NCI-H345 treated with DMSO at 0.1 percent for 48 hours (cell line): ENCODE data around the gene GALM.
"Not testable (repeated sequence)": the region's sequence is repeated elsewhere in the genome, so short reads cannot be mapped to it uniquely, and the experiment has no call there.

Experiments used
- DNase-seq: peaks from one replicate; lab custom pipeline; 2025; ENCODE audit not compliant: unreplicated experiment; lab: John Stamatoyannopoulos, UW

GALM gene

DNA sequence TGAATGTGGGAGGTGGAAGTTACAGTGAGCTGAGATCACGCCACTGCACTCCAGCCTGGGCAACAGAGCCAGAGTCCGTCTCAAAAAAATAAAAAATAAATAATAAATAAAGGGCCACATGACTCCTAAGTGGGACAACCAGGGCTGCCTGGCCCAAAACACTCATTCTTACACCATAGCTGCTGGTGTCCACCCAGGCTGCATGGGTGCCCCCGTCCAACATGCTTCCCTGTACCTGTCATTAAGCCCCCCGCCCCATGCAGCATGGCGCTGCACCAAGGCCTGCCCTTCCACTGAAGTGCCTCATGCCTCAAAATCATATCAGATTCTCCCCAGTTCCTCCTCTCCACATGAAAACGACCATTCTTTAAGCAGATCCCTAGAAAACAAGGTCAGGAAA, 10.8 kb downstream of the GALM start:
- no peak for DNase-seq

DNA sequence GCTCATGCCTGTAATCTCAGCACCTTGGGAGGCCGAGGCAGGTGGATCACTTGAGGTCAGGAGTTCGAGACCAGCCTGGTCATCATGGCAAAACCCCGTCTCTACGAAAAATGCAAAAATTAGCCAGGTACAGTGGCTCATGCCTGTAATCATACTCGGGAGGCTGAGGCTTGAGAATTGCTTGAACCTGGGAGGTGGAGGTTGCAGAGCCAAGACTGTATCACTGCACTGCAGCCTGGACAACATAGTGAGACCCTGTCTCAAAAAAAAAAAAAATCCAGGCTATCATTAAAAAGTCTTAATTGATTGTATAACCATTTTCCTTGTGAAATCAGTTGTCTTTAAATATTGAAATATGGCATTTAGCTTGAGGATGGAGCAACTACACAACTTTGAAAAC, 15.0 kb downstream of the GALM start:
- DNase-seq: not testable (repeated sequence)

DNA sequence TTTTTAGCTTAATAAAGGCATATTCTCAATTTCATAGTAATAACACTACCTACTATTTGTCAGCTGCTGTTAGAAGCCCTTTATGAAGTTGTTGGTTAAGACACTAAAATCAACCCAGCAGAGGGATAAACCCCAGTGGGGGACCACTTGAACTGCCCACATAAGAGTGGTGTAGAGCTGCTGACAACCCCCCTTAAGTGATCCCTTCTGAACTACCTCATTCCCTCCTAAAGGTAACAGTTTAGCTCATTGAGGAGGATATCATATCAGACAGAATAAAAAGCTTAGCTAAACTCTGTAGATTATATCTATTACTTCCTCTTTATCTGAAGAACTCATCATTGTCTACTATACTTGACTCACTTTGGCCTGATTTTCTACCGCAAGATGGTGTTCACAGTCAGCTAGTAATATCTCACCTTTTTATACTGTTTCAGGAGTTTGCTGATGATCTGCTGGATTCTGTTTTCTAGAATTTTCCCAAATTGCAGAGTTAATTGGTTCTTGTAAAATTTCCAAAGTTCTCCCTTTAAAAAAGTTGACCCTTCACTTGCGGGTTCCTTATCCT, 16.2 kb downstream of the GALM start:
- DNase-seq: no peak

DNA sequence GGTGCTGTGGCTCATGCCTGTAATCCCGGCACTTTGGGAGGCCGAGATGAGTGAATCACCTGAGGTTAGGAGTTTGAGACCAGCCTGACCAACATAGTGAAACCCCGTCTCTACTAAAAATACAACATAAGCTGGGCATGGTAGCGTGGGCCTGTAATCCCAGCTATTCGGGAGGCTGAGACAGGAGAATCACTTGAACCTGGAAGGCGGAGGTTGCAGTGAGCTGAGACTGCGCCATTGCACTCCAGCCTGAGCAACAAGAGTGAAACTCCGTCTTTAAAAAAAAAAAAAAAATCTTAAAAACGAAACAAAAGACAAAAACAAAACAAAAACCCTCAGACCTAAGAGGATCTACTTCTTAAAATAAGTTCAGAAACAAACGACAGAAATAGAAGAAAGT, 16.7 kb downstream of the GALM start:
- DNase-seq: not testable (repeated sequence)

DNA sequence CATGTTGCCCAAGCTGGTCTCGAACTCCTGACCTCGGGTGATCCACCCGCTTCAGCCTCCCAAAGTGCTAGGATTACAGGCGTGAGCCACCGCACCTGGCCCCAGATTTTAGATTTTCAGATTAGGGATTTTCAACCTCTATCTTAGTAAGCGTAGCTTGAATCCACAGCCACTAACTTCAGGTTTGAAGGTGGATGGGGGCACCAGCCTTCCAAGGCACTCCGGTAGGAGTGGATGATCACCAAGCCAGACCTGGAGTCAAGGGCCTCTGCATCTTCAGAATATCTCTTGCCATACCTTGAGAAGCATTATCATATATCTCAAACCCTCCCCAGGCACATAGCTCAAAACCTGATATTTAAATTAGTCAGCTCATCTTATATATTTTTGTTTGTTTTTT, 17.9 kb downstream of the GALM start:
- no peak for DNase-seq

DNA sequence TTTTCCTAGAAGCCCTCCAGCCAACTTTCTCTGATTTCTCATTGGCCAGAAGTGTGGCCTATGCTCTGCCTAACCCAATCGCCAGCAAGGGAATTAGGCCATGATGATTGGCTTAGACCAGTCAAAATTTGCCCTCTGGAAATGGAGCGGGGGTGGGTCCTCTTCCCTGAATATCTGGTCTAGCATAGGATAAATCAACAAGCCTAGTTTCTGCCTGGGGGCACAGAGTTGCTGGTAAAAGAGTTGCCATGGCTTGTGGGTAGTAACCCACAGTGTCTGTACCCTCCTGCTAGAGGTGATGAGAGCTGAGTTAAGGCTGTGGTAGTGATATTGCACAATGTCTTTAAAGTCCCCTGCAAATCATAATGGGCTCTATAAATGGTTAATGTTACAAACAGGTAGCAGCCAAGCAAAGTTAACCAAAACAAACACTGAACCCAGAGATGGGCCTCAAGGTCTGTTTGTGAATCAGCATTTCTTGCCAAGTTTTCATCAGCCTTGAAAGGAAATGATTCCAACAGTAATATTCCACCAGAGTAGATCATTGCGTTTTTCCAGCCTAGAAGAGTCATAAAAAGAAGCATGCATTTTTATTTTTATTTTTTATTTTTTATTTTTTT, 19.3 kb downstream of the GALM start:
- DNase-seq: no peak

DNA sequence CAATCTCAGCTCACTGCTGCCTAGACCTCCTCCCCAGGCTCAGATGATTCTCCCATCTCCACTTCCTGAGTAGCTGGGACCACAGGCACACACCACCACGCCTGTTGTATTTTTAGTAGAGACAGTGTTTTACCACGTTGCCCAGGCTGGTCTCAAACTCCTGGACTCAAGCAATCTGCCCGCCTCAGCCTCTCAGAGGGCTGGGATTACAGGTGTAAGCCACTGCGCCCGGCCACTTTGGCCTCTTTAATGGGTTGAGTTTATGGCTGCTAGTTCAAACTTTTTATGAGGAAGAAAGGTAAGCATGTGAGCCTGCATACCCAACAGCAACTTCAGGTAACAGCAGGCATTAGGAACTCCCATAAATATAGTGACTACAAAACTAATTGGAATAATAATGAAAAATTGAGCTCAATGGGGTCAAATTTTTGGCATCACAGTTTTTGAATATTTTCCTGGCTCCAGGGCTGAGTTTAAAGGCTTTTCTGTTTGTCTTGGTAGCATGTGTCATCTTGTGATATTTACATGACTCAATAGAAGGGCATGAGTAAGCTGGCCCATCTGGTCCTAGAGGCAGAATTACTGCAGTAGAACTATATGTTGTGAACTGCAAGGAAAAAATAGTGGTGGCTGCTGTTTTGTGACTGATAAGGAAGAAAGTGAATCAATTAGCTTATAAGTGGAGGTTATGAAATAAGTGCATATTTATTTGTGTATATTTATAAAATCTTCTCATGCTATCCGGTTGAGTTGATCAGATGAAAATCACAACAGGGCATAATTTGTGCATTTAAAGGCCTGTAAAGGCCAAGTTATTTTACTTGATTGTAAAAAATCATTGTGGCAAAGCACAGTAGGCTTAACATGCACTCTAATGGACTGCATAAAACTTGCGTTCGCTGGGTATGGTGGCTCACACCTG, 24.8 kb downstream of the GALM start:
- no peak for DNase-seq

DNA sequence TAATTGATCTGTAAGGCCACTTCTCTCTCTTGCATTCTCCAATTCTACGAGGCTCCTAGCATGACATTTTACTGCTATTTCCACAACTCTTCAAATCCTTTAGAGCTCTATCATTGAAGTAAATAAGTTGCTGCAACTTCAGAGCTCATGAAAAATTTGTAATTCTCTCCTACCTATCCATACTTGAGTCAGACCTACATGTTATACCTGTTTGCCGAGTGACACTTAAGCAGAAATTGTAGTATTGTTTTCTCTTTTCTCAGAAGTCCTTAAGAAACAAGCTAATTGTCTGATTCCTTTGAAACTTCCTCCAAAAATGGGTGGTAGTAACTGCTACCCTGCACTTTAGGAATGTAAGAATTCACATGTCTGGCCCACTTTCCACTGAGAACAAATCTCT, 26.1 kb downstream of the GALM start:
- no peak for DNase-seq

DNA sequence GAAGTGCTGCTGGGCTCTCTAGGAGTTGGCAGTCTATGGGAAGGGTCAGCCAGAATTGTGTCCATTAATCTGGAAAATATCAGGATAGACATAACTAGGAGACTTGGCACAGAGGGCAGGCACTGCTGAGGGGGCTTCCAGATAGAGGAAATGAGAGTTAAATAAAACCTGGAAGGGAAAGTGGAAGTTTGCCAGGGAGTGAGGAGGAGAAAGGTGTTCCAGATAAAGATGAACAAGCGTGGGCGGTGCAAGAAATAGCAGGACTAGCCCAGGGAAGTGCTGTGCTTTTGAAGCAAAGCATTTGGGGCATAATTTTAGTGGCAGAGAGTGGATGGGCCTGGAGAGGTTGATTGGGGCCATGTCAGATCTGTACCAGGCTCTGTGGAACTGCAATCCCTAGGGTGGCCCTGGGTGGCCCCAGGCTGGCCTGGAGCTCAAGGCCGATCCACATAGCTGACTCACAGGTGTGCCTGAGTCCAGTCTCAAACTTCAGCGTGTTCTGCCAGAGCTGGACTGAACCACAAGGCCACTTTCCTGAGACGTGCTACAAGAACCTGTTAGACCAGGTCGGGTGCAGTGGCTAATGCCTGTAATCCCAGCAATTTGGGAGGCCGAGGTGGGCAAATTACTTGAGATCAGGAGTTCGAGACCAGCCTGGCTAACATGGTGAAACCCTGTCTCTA, 26.9 kb downstream of the GALM start:
- DNase-seq: no peak

DNA sequence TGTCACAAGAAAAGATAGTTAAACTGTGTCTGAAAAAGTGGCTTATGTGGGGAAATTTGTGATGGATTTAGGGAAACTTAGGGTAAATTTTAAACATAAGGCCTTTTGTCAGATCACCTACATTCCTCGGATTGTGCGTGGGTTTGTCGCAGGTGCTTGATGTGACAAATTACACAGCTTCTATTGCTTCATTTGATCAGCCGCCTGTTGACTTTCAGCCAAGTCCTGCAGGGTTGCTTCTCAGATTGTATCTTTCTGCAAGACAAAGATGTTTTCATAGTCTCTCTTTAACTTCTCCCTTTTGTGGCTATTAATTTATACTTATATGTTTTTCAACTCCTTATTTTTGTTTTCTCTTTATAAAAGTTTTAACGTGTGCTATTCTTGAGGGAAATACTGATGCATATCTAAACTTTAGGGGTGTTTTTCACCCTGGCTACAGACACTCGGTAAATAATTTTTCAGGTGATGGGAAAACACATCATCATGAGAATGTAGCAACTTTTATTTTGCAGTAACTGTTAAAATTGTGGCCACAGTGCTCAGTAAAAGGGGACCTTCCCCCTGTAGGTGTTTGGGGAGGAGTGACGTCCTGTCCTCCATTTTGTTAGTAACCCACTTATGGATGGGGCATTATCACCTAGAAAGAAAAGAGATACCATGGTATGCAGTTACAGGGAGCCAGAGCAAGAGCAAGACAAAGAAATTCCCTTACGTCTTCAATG, 31.4 kb downstream of the GALM start:
- no peak for DNase-seq

DNA sequence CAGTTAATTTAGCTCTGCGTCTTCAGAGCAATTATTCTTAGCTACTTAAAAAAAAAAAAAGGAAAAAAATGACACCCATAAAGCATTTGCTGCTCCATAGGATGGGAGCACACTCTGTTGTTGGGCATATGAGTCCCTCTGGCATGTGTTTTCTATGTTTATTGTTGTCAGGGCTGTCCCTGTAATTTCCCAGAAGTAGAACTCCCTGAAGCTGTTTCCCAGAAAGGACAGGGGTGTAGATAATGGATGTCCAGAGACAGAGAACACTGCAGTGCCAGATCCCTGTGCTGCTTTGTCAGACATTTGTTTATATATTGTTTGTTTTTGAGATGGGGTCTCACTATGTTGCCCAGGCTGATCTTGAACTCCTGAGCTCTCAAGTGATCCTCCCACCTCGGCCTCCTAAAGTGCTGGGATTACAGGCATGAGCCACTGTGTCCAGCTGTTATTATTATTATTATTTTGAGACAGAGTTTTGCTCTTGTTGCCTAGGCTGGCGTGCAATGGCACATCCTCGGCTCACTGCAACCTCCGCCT, 32.6 kb downstream of the GALM start:
- no peak for DNase-seq

DNA sequence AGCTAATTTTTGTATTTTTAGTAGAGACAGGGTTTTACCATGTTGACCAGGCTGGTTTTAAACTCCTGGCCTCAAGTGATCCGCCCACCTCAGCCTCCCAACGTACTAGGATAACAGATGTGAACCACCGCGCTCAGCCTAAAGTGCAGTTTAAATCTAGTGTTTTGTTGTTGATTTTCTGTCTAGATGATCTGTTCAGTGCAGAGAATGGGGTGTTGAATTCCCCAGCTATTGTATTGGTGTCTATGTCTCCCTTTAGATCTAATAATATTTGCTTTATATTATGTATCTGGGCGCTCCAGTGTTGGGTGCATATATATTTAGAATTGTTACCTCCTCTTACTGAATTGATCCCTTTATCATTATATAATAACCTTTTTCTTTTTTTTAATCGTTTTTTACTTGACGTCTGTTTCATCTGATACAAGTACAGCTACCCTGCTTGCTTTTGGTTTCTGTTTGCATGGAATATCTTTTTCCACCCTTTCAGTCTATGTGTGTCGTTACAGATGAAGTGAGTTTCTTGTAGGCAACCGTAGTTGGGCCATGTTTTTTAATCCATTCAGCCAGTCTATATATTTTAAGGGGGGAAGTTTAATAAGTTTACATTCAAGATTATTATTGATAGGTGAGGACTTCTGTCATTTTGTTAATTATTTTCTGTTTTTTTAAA, 34.3 kb downstream of the GALM start:
- no peak for DNase-seq

DNA sequence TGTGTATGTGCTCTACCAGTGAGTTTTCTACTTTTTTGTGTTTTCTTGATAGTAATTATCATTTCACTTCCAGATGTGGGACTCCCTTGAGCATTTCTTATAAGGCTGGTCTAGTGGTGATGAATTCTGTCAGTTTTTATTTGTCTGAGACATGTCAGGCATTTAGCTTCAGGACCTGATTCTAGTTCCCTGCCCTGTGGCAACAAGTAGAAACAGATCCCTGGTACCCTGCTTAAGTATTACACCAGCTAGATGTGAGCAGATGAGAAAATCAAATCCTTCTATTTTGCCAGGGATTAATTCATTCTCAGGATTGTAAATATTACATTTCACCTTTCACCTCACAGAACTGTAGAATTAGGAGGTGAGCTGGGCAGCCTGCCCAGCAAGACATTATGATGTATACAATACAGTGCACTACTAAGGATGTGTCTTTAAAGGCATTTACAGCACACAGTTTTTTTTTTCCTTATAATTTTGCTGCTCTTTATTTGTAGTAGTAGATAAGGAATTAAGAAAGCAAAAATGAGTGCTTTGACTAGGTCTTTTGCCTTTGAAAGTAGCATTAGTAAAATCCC, 35.1 kb downstream of the GALM start:
- DNase-seq: no peak

DNA sequence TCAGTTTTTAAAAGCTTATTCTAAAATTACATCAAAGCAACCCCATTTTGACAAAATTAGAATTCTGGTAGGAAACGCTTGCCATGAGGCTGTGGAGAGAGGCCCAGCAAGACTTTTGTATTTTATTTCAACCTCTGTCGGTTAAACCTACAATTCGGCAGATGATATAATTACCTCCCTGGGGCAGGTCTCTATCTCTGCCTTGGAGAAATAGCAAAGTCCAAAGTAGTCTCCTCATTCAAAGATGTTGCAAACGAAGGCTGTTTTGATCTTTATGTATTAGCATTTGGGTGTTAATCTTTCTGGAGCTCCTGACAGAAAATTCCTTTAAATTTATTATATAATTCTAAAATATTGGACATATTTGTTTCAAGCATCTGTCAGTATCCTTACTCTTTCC, 35.6 kb downstream of the GALM start:
- no peak for DNase-seq

DNA sequence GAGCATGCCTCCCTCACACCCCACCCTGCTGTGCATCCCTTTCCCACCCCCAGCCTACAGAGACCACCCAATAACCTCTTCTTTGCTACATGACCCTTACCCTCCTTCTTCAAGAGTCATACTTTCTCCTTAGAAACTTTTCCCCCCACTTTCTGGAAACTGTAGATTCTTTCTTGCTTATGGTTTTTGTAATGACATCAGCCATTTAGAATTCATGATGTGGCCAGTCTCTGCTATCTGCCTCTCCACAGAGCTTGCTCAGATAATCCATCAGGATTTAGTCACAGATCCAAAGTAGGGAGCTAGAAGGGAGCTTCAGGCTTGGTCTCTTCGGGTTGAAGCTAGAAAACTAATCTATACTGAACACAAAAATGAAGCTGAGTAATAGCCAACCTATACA, 36.5 kb downstream of the GALM start:
- DNase-seq: no peak

DNA sequence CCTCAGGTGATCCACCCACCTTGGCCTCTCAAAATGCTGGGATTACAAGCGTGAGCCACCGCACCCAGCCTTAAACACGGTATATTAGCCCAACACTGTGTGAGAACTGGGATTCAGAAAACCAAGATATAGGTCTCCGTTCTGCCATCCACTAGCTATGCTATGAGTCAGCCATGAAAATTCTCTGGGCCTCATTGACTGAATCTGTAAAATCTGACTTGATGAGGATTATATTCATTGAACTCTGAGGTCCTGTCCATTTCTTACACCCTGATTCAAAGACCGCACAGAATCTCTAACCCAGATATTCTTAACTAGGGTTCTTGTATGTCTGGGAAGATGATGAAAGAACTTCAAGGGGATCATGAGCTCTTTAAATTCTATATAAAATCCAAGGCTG, 37.4 kb downstream of the GALM start:
- DNase-seq: not testable (repeated sequence)

DNA sequence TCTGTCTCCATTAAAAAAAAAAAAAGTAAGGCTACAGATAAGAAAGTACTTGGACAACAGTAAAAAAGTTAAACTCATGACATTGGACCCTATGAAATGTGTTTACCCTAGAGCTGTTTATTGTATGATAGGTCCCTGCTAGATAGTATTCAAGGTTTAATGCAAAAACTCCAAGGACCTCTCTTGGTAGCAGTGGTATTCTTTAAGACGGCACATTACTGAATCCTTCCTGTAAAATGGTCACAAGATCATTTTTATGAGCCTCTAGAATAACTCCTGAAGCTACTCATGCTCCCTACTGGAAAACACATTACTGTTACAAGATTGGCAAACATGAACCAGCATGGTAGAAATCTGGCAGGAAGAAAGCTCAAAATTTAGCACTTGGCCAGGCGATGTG, 38.8 kb downstream of the GALM start:
- DNase-seq: no peak

DNA sequence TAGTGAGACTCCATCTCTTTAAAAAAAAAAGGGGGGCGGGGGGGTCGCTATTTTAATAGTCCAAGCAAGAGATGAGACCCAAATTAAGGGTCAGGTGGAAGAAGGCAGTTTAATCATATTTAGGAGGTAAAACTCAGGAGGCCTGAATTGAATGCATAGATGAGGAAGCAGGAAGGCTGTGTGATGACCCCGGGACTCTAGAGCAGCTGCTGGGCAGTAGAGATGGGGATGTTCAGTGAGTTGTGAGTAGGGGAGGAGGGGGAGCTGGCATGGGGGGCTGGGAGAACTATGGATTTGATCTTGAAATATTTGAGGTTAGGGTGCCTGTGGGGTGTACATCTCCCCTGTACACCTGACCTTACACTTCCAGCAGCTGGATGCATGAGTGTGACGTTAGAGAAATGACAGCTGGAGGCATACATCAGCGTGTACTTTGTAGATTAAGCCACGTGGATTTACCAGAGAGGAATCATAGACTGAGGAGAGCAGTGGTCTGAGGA, 41.0 kb downstream of the GALM start:
- no peak for DNase-seq

DNA sequence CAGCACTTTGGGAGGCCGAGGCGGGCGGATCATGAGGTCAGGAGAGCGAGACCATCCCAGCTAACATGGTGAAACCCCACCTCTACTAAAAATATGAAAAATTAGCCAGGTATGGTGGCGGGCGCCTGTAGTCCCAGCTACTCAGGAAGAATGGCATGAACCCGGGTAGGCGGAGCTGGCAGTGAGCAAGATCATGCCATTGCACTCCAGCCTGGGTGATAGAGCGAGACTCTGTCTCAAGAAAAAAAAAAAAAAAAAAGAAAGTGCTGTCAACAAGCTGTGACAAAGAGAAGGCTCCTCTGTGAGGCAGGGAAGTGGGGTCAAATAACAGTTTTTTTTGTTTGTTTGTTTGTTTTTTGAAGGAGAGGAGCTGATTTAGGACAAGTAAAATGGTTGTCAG, 42.6 kb downstream of the GALM start:
- not testable (repeated sequence) for DNase-seq
